ENCODE results near the gene CAGE1.

Gene CAGE1

GRCh38 chr6:7282097-7282906 lies 107.2 kb downstream of the CAGE1 start:
- no peak overlapping the region for H3K4me3 ChIP-seq (ENCODE audit: low read depth, low read length)
- no peak for TF ChIP-seq CTCF (IDR thresholded peaks at IDR 0.05; ENCODE audit: control insufficient read depth, extremely low read depth, insufficient read depth)
- no peak for DNase-seq (ENCODE audit: low read depth)
